Activated naive CD4-positive, alpha-beta T cell treated with anti-CD3 and anti-CD28 coated beads for 36 hours (primary cell): ENCODE measurements around the gene MAGED2. TPM values are rescaled to one million over a fixed set of nuclear protein-coding genes. Genes with fewer than 3 reads are reported as not detected.
"Not testable (repeated sequence)": the region's sequence is repeated elsewhere in the genome, so short reads cannot be mapped to it uniquely, and the experiment has no call there.

Experiments
- CTCF ChIA-PET: fragments of 350-600 bp; sonication (Branson Sonifier 250); formaldehyde crosslinking; loops from one replicate; lab custom pipeline; 2021; ENCODE audit warnings: antibody characterized with exemption; lab: Charles Lee
- DNase-seq: peaks from one replicate; pipeline ENCODE4 v3.0.0-alpha.2; 2020
- H3K27ac Mint-ChIP-seq: one replicate; pipeline ENCODE4 v1.8.0; 2021; ENCODE audit warnings: mild to moderate bottlenecking, mixed read lengths
- H3K27me3 Mint-ChIP-seq: one replicate; pipeline ENCODE4 v1.8.0; 2021; ENCODE audit warnings: low read depth, mixed read lengths
- H3K36me3 Mint-ChIP-seq: one replicate; pipeline ENCODE4 v1.8.0; 2021; ENCODE audit warnings: low read depth, mixed read lengths
- H3K4me1 Mint-ChIP-seq: one replicate; pipeline ENCODE4 v1.8.0; 2021; ENCODE audit warnings: low read depth, mixed read lengths
- H3K4me3 Mint-ChIP-seq: one replicate; pipeline ENCODE4 v1.8.0; 2021; ENCODE audit warnings: mild to moderate bottlenecking, moderate library complexity, mixed read lengths
- H3K9me3 Mint-ChIP-seq: one replicate; pipeline ENCODE4 v1.8.0; 2021; ENCODE audit warnings: mixed read lengths
- intact Hi-C: fragments of 100-400 bp; cut with micrococcal nuclease; formaldehyde crosslinking; loops from one replicate; pipeline ENCODE4 v1.15.1; 2023
- total RNA-seq, 2 experiments: library from RNA; stranded (reverse); gene quantifications; one replicate each; pipeline ENCODE4 v1.2.3, GENCODE V29; 2021

The MAGED2 gene
- total RNA-seq, 2 experiments from 2014 or later: 34.1 to 35.7 TPM

DNA sequence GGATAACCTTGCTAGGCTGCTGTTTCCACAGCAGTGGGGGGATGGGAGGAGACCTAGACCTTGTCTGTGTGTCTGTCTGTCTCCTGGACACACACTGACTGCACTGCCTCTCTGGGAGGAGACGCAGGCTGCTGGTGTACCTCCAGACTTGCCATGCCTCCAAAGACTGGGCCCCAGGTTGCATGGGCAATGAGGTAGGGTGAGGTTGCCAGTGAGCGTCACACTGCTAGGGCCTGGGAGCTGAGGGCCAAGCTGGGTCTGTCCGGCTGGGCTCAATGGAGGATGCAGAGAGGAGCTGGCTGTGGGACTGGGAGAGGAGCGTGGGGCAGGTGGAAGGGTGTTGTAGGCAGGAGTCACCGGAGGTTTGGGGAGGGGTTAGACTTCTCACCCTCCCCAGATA is 16.6 kb downstream of the MAGED2 start:
- intact Hi-C loops: no loop called here
- Mint-ChIP-seq H3K4me1 (no peaks in the 10 kb centered on the region), H3K27me3 (no peaks in the 10 kb centered on the region), H3K27ac (no peak overlapping the region), H3K4me3 (no peak overlapping the region), H3K36me3 (no peaks in the 10 kb centered on the region), H3K9me3 (no peaks in the 10 kb centered on the region)
- no peak for DNase-seq
- CTCF ChIA-PET: no interaction called here

DNA sequence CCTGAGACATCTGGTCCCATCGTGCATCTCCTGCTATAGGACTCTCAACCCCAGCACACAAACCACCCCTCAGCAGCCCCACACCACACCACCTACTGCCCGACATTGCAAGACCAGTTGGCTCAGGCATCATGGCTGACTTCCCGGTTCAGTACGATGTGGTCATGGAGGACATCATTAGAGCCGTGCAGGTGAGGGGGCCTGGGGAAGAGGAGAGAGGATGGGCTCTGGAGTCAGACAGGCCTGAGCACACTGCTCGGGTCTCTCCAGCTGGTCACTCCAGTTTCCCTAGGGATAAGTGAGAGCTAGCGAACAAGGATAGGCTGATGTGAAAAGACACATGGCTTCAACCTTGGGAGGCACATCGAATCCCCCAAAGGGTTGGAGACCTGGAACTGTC is 17.2 kb downstream of the MAGED2 start:
- Mint-ChIP-seq H3K9me3 (no peaks in the 10 kb centered on the region), H3K36me3 (no peaks in the 10 kb centered on the region), H3K4me3 (no peak overlapping the region), H3K27me3 (no peaks in the 10 kb centered on the region), H3K4me1 (no peaks in the 10 kb centered on the region), H3K27ac (no peak overlapping the region)
- intact Hi-C loops: loop anchor here (5.0 kb wide), 1 partner anchor 233 kb away; no protein-coding TSS in a partner anchor
- CTCF ChIA-PET: no interaction called here
- no peak for DNase-seq

DNA sequence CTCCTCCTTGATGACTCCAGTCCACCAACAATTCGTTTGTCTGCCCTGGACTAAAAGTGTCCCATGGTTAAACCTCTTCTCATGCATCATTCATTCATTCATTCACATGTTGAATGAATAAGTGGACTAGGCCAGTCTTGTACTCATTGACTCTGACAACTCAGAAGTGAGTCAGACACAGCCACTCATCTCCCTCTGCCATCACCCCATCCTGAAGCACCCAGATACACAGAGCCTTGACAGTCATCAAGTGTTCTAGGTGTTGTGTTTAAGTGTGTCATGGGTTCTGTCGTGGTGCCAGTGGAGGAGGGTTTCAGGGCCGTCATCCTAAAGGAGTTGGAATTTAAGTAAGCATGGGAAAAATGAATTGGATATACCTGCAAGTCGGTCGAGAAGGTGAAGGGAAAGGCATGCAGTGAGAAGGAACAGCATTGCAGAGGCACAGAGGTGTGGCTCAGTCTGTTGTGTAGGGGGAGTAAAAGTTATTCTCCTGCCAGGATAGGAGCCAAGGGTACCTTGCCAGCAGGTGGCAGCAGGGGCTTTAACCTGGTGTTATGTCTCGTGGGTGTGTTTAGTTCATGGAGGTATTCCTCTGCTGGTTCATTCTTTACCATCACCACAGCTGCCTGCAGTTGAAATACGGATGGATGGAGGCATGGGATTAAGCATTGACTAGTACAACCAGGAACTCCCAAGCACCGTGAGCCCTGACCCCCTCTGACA is 18.3 kb downstream of the MAGED2 start:
- no peaks in the 10 kb centered on the region for H3K36me3 Mint-ChIP-seq
- H3K4me3 Mint-ChIP-seq: no peak overlapping the region
- no peaks in the 10 kb centered on the region for H3K27me3 Mint-ChIP-seq
- H3K9me3 Mint-ChIP-seq: no peaks in the 10 kb centered on the region
- intact Hi-C loops: loop anchor here (5.0 kb wide), 1 partner anchor 231 kb away; no protein-coding TSS in a partner anchor
- CTCF ChIA-PET: no interaction called here
- peak; percentile 36 for DNase-seq
- no peaks in the 10 kb centered on the region for H3K4me1 Mint-ChIP-seq
- no peak overlapping the region for H3K27ac Mint-ChIP-seq

DNA sequence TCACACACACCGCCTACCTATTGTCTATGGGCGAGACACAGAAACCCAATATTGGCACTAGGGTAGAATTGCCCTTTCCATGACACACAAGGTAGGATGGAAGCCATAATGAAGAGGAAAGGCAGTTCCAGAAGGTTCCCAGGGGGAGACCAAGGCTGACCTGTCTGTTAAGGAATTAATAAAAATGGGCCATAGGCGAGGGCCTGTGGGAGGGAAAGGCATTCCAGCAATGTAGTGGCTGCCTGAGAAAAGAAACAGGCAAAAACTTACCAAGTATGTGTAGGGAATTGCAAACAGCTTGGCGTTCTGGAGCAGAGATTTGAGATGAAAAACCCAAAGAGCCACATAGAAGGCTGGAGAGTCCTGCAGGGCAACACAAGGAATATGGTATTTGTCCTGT is 19.1 kb downstream of the MAGED2 start:
- Mint-ChIP-seq H3K9me3 (no peaks in the 10 kb centered on the region), H3K36me3 (no peaks in the 10 kb centered on the region), H3K27ac (no peak overlapping the region), H3K27me3 (no peaks in the 10 kb centered on the region), H3K4me3 (no peak overlapping the region), H3K4me1 (no peaks in the 10 kb centered on the region)
- intact Hi-C loops: loop anchor here (5.0 kb wide), 1 partner anchor 231 kb away; no protein-coding TSS in a partner anchor
- DNase-seq: no peak
- CTCF ChIA-PET: no interaction called here

DNA sequence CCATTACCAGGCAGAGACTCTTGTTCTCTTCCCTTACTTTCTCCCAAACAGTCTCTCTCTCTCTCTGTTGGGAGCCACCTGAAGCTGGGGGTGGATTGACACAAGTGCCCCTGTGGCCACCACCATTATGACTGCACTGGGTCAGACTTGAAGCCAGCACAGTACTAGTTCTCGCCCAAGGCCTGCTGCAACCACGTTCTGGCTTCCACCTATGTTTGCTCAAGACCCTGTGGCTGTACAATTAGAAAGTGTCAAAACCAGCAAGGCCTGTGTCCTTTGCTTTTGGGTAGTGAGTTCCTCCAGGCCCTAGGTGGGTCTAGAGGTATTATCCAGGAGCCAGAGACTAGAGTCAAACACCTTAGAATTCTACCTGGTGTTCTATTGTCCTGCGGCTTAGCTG is 31.0 kb downstream of the MAGED2 start:
- H3K4me3 Mint-ChIP-seq: no peak overlapping the region
- H3K9me3 Mint-ChIP-seq: no peaks in the 10 kb centered on the region
- intact Hi-C loops: no loop called here
- no peaks in the 10 kb centered on the region for H3K4me1 Mint-ChIP-seq
- no peaks in the 10 kb centered on the region for H3K27me3 Mint-ChIP-seq
- no peak overlapping the region for H3K27ac Mint-ChIP-seq
- CTCF ChIA-PET: no interaction called here
- no peak for DNase-seq
- no peaks in the 10 kb centered on the region for H3K36me3 Mint-ChIP-seq

DNA sequence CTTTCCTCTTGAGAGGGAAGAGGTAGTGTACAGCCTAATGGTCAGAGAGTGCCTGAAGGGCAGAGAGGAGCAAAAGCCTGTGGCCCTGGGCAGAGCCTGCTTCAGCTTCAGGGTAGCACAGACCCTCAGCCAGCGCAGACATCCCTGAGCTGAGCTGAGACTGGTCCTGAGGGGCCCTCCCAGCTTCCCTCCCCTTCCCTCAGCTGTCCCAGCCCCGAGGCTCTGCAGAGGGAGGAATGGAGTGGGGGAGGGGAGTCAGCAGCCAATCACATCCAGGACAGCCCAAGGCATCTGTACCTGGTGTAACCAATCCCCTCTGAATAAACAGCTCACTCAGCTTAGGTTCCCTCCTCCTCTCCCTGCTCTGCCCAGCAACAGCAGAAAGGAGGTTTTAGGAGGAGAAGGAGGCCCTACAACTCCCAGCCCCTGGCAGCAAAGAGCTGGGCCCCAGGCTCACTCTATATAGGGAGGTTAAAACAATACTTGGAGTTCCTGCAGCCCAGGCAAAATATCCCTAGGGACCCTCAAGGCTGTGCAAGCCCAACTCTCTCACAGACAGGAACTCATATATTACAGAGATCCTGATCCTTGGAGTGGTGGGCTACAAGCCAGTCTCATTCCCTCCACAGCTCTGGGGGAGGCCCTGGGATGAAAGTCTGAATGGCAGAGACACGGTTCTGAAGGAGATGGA is 33.8 kb downstream of the MAGED2 start:
- CTCF ChIA-PET, intact Hi-C loops, H3K36me3 Mint-ChIP-seq, H3K4me1 Mint-ChIP-seq, H3K4me3 Mint-ChIP-seq, H3K27ac Mint-ChIP-seq, H3K9me3 Mint-ChIP-seq, H3K27me3 Mint-ChIP-seq, DNase-seq: not testable (repeated sequence)

DNA sequence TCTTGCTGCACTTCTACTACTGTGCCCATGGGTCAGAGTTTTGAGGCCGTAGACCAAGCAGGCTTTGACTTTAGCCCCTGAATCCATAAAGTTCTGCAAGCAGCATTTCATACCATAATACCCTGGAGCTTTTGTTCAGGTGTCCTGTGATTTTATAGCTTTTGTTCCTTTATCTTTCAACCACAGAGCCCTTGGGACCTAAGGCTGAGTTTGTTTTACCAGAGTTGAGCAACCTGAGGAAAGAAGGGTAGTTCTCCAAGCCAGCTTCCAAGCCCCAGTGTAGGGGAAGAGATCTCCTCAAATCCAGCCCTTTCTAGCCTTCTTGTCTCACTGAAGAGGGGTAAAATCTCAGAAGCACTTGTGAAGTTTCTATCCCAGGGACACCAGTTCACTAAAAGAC is 35.1 kb downstream of the MAGED2 start:
- no peaks in the 10 kb centered on the region for H3K9me3 Mint-ChIP-seq
- intact Hi-C loops: no loop called here
- CTCF ChIA-PET: no interaction called here
- H3K36me3 Mint-ChIP-seq: no peaks in the 10 kb centered on the region
- no peak for DNase-seq
- H3K4me3 Mint-ChIP-seq: no peak overlapping the region
- no peaks in the 10 kb centered on the region for H3K4me1 Mint-ChIP-seq
- no peak overlapping the region for H3K27ac Mint-ChIP-seq
- no peaks in the 10 kb centered on the region for H3K27me3 Mint-ChIP-seq

DNA sequence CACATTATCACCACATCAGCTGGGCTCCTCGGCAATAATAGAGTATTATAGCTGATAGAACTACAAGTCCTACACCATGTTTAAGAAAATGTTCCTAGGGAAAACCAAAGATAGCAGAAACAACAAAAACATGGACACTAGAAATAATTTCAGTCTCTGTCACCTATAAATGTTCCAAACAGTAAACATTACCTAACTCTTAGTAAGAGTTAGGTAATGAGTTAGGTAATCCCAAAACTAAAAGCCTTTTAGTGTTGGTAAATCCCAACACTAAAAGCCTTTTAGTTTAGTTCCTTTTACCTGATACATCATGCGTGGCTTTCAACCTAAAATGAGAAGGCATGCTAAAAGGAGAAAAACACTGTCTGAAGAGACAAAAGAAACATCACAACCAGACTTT is 35.5 kb downstream of the MAGED2 start:
- no peak overlapping the region for H3K27ac Mint-ChIP-seq
- H3K27me3 Mint-ChIP-seq: no peaks in the 10 kb centered on the region
- no peaks in the 10 kb centered on the region for H3K4me1 Mint-ChIP-seq
- intact Hi-C loops: no loop called here
- CTCF ChIA-PET: no interaction called here
- no peaks in the 10 kb centered on the region for H3K36me3 Mint-ChIP-seq
- H3K9me3 Mint-ChIP-seq: no peaks in the 10 kb centered on the region
- no peak for DNase-seq
- no peak overlapping the region for H3K4me3 Mint-ChIP-seq

DNA sequence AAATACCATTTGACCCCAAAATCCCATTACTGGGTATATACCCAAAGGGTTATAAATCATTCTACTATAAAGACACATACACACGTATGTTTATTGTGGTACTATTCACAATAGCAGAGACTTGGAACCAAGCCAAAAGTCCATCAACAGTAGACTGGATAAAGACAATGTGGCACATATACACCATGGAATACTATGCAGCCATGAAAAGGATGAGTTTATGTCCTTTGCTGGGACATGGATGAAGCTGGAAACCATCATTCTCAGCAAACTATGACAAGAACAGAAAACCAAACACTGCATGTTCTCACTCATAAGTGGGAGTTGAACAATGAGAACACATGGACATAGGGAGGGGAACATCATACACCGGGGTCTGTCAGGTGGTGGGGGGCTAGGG is 40.2 kb downstream of the MAGED2 start:
- CTCF ChIA-PET, H3K4me1 Mint-ChIP-seq, H3K27me3 Mint-ChIP-seq, H3K4me3 Mint-ChIP-seq, H3K36me3 Mint-ChIP-seq, H3K27ac Mint-ChIP-seq, DNase-seq, intact Hi-C loops, H3K9me3 Mint-ChIP-seq: not testable (repeated sequence)

DNA sequence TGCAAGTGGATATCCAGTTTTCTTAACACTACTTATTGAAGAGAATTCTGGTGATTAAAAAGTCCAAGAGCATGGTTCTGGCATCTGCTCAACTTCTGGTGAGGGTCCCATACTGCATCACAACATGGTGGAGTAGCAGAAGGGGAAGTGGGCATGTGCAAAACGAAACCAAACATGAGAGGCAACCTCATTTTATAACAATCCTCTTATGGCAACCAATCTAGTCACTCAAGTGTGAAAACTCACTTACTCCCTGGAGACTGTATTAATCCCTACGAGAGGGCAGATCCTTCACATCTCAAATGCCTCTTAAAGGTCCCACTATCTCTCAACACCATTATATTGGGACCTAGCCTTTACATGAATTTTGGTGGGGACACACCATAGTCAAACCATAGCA is 57.7 kb downstream of the MAGED2 start:
- no peak overlapping the region for H3K4me3 Mint-ChIP-seq
- intact Hi-C loops: no loop called here
- peaks cover 3% of the 10 kb centered on the region for H3K36me3 Mint-ChIP-seq
- no peak overlapping the region for H3K27ac Mint-ChIP-seq
- H3K27me3 Mint-ChIP-seq: peaks cover 2% of the 10 kb centered on the region
- no peak for DNase-seq
- CTCF ChIA-PET: no interaction called here
- H3K9me3 Mint-ChIP-seq: peaks cover 7% of the 10 kb centered on the region
- no peaks in the 10 kb centered on the region for H3K4me1 Mint-ChIP-seq

Other genes with a start within 250 kb of the MAGED2 start
- gene ITIH6, start 9.5 kb upstream of the MAGED2 start, total RNA-seq: not detected
- gene TRO, start 113.1 kb downstream of the MAGED2 start, total RNA-seq: 1 to 10 TPM; 2.7 to 4.0 TPM
- under 1 TPM; 0.45 to 0.81 TPM for gene PFKFB1, start 186.4 kb downstream of the MAGED2 start, total RNA-seq
- 10 to 100 TPM; 34.7 to 36.3 TPM for gene APEX2, start 192.6 kb downstream of the MAGED2 start, total RNA-seq
- gene ALAS2, start 223.2 kb downstream of the MAGED2 start, total RNA-seq: not detected